ENCODE data around the gene CTCFL. TPM values are rescaled to one million over a fixed set of nuclear protein-coding genes. Genes with fewer than 3 reads are reported as not detected.

Gene CTCFL
- total and polyA plus RNA-seq, 2 donors (not counting 3 experiments of a cell fraction or from before 2014, with no cell fraction given) = not detected

DNA sequence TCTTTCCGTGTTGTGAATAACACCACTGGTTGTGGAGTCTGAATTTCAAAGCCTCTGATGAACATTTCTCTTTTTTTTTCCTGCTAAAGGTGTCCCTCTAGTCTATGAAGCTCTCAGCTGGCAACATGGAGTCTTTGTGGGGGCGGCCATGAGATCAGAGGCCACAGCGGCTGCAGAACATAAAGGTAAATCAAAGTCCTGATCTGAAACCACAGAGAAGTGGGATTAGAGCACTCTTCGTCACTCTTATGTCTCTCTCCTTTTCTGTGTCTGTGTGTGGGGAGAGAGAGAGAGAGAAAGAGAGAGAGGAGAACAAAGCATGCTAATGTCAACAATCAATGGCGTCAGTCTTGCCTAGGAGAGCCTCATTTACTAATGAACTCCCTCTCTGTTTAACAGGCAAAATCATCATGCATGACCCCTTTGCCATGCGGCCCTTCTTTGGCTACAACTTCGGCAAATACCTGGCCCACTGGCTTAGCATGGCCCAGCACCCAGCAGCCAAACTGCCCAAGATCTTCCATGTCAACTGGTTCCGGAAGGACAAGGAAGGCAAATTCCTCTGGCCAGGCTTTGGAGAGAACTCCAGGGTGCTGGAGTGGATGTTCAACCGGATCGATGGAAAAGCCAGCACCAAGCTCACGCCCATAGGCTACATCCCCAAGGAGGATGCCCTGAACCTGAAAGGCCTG lies 40.2 kb upstream of the CTCFL start:
- Histone ChIP-seq H3K9me1 (replicated peaks; ENCODE audit: control insufficient read depth, extremely low read depth, insufficient read depth, low read length) (no peaks in the 10 kb centered on the region), H3K36me3 (ENCODE audit: control insufficient read depth in 2 of 2, extremely low read depth in 1 of 2, insufficient read depth in 2 of 2, low read length in 2 of 2) (no peaks in the 10 kb centered on the region), H3K27ac (ENCODE audit: insufficient read depth, low read depth, low read length) (no peak overlapping the region), H3K4me3 (replicated peaks in 1 of 3; ENCODE audit: insufficient read depth in 1 of 3, low read depth in 1 of 3, low read length in 3 of 3) (no peak overlapping the region), H2AFZ (ENCODE audit: low read depth, low read length) (no peak overlapping the region), H3K9me3 (replicated peaks; ENCODE audit: control insufficient read depth, insufficient read depth, low read length) (no peaks in the 10 kb centered on the region), H3K9ac (replicated peaks; ENCODE audit: extremely low read depth, insufficient read depth, low read length) (no peak overlapping the region), H3K79me2 (ENCODE audit: control insufficient read depth, insufficient read depth, low read length) (no peaks in the 10 kb centered on the region), H3K4me2 (ENCODE audit: insufficient read depth, low read length) (no peak overlapping the region), H3K4me1 (ENCODE audit: control insufficient read depth, extremely low read depth, insufficient read depth, low read length) (no peaks in the 10 kb centered on the region), H4K20me1 (replicated peaks; ENCODE audit: control insufficient read depth, extremely low read depth, insufficient read depth, low read length) (no peaks in the 10 kb centered on the region), H3K27me3 (ENCODE audit: control insufficient read depth in 2 of 2, insufficient read depth in 2 of 2, low read length in 2 of 2) (no peaks in the 10 kb centered on the region)
- dilution Hi-C loops (cut with MboI; ENCODE audit: extremely low pct_ligation_motif_present, low sequenced_read_pairs) (no loop called here), intact Hi-C loops (cut with micrococcal nuclease) (no loop called here)
- FAIRE-seq (no peak), DNase-seq (ENCODE audit: low read depth, low spot score) (no peak)
- POLR2A ChIA-PET = no interaction called here
- BruUV-seq (replicated peaks) = no TSS peak
- TF ChIP-seq EZH2 (IDR thresholded peaks at IDR 0.05; ENCODE audit: borderline replicate concordance, low read depth, low read length, severe bottlenecking) (no peak), MYC (IDR thresholded peaks at IDR 0.05; ENCODE audit: low read depth, low read length) (no peak), GATA2 (IDR thresholded peaks at IDR 0.05; ENCODE audit: insufficient read depth, insufficient read length, low read depth, low read length) (no peak), JUN (IDR thresholded peaks at IDR 0.05; ENCODE audit: borderline replicate concordance, insufficient read depth, insufficient read length, low read depth) (no peak), FOS (IDR thresholded peaks at IDR 0.05; ENCODE audit: borderline replicate concordance, insufficient read depth, low read length) (no peak), MAX (IDR thresholded peaks at IDR 0.05; ENCODE audit: insufficient read depth, insufficient read length) (no peak), CTCF (IDR thresholded peaks at IDR 0.05; ENCODE audit: extremely low read depth in 1 of 2, insufficient read depth in 1 of 2, low read depth in 1 of 2, low read length in 2 of 2) (no peak), POLR2A (IDR thresholded peaks at IDR 0.05; ENCODE audit: low read depth, low read length) (no peak), POLR2AphosphoS5 (IDR thresholded peaks at IDR 0.05; ENCODE audit: insufficient read depth, low read depth, low read length) (no peak)
- CTCF ChIA-PET = no interaction called here

Measured in endothelial cell of umbilical vein (primary cell).